Suprapubic skin (tissue), 4 donors: ENCODE data around the gene ATP5PF.

Experiments used
- EP300 ChIP-seq: sonication (generic); formaldehyde crosslinking; IDR thresholded peaks from one replicate; pipeline ENCODE4 v1.6.1; 2017; ENCODE audit warnings: antibody characterized with exemption
- POLR2A ChIP-seq, 2 donors: fragments of 450-650 bp; IDR thresholded peaks; one replicate each; pipeline ENCODE4 v1.6.1; 2017; ENCODE audit warnings: antibody characterized with exemption in 2 of 2, mild to moderate bottlenecking in 2 of 2, moderate library complexity in 2 of 2
- POLR2AphosphoS5 ChIP-seq, 3 donors: sonication (generic); formaldehyde crosslinking; IDR thresholded peaks; one replicate each; pipeline ENCODE4 v1.6.1; 2017; ENCODE audit warnings: antibody characterized with exemption in 3 of 3
- TF ChIP-seq, protein P1 (sequence below), 2 donors: fragments of 200-600 bp in 1 of 2; fragments of 450-650 bp in 1 of 2; sonication (generic) in 1 of 2; IDR thresholded peaks; one replicate each; pipeline ENCODE4 v1.5.1; 2016 to 2019; ENCODE audit warnings: antibody characterized with exemption in 2 of 2, mild to moderate bottlenecking in 1 of 2, moderate library complexity in 1 of 2

GRCh38 chr21:25717491-25718147, 17.1 kb downstream of the ATP5PF start:
- TF ChIP-seq POLR2AphosphoS5 (IDR thresholded peaks at IDR 0.05) (no peak), POLR2A (IDR thresholded peaks at IDR 0.05) (no peak), EP300 (no peak)
- TF ChIP-seq, protein P1, sequence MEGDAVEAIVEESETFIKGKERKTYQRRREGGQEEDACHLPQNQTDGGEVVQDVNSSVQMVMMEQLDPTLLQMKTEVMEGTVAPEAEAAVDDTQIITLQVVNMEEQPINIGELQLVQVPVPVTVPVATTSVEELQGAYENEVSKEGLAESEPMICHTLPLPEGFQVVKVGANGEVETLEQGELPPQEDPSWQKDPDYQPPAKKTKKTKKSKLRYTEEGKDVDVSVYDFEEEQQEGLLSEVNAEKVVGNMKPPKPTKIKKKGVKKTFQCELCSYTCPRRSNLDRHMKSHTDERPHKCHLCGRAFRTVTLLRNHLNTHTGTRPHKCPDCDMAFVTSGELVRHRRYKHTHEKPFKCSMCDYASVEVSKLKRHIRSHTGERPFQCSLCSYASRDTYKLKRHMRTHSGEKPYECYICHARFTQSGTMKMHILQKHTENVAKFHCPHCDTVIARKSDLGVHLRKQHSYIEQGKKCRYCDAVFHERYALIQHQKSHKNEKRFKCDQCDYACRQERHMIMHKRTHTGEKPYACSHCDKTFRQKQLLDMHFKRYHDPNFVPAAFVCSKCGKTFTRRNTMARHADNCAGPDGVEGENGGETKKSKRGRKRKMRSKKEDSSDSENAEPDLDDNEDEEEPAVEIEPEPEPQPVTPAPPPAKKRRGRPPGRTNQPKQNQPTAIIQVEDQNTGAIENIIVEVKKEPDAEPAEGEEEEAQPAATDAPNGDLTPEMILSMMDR (IDR thresholded peaks at IDR 0.05): no peak
